Astrocyte (in vitro differentiated cells and primary cell): ENCODE data around the gene CFAP97D2. TPM values are rescaled to one million over a fixed set of nuclear protein-coding genes. Genes with fewer than 3 reads are reported as not detected.

Experiments used
- DNase-seq: peaks from one replicate; pipeline ENCODE4 v3.0.0-alpha.2; 2010; ENCODE audit warnings: low read depth
- FAIRE-seq: peaks from 2 replicates; lab custom pipeline; 2011; peaks lifted over from hg19 to GRCh38; lab: Jason Lieb, UNC
- H2AFZ ChIP-seq: 2 replicates; pipeline ENCODE4 v1.6.0; 2012; ENCODE audit warnings: low read depth, low read length, inconsistent platforms
- H3K27ac ChIP-seq: 2 replicates; pipeline ENCODE4 v1.5.1; 2011; ENCODE audit warnings: low read depth, low read length, inconsistent platforms
- H3K27me3 ChIP-seq: 2 replicates; pipeline ENCODE4 v1.6.0; 2011; ENCODE audit warnings: low read length, inconsistent platforms; ENCODE audit not compliant: insufficient read depth
- H3K36me3 ChIP-seq: 2 replicates; pipeline ENCODE4 v1.5.1; 2011; ENCODE audit warnings: low read length, inconsistent platforms; ENCODE audit not compliant: insufficient read depth
- H3K4me1 ChIP-seq: 2 replicates; pipeline ENCODE4 v1.5.1; 2011; ENCODE audit warnings: low read length, inconsistent platforms; ENCODE audit not compliant: insufficient read depth
- H3K4me2 ChIP-seq: 2 replicates; pipeline ENCODE4 v1.6.0; 2012; ENCODE audit warnings: low read length, inconsistent platforms
- H3K4me3 ChIP-seq: 2 replicates; pipeline ENCODE4 v1.5.1; 2011; ENCODE audit warnings: low read depth, mild to moderate bottlenecking, low read length, inconsistent platforms; ENCODE audit not compliant: insufficient read depth
- H3K79me2 ChIP-seq: 2 replicates; pipeline ENCODE4 v1.6.0; 2012; ENCODE audit warnings: mild to moderate bottlenecking, low read length, inconsistent platforms; ENCODE audit not compliant: insufficient read depth
- H3K9ac ChIP-seq: 2 replicates; pipeline ENCODE4 v1.6.0; 2012; ENCODE audit warnings: mild to moderate bottlenecking, low read length, inconsistent platforms
- H3K9me3 ChIP-seq: 2 replicates; pipeline ENCODE4 v1.5.1; 2012; ENCODE audit warnings: low read depth, mild to moderate bottlenecking, low read length, inconsistent platforms; ENCODE audit not compliant: insufficient read depth
- H4K20me1 ChIP-seq: 2 replicates; pipeline ENCODE4 v1.6.0; 2012; ENCODE audit warnings: low read length, inconsistent platforms; ENCODE audit not compliant: insufficient read depth
- H3K27ac Mint-ChIP-seq: one replicate; pipeline ENCODE4 v1.8.0; 2021; ENCODE audit warnings: mild to moderate bottlenecking, mixed read lengths; ENCODE audit not compliant: unreplicated experiment
- H3K27me3 Mint-ChIP-seq: one replicate; pipeline ENCODE4 v1.8.0; 2021; ENCODE audit warnings: low read depth, mixed read lengths; ENCODE audit not compliant: unreplicated experiment
- H3K36me3 Mint-ChIP-seq: one replicate; pipeline ENCODE4 v1.8.0; 2021; ENCODE audit warnings: low read depth, mixed read lengths; ENCODE audit not compliant: unreplicated experiment
- H3K4me1 Mint-ChIP-seq: one replicate; pipeline ENCODE4 v1.8.0; 2021; ENCODE audit warnings: low read depth, mixed read lengths; ENCODE audit not compliant: unreplicated experiment
- H3K4me3 Mint-ChIP-seq: one replicate; pipeline ENCODE4 v1.8.0; 2021; ENCODE audit warnings: mild to moderate bottlenecking, moderate library complexity, mixed read lengths; ENCODE audit not compliant: unreplicated experiment
- H3K9me3 Mint-ChIP-seq: one replicate; pipeline ENCODE4 v1.8.0; 2021; ENCODE audit warnings: mild to moderate bottlenecking, mixed read lengths; ENCODE audit not compliant: unreplicated experiment
- CTCF ChIP-seq: IDR thresholded peaks from 2 replicates; pipeline ENCODE4 v1.5.1; 2011; ENCODE audit warnings: low read depth, mild to moderate bottlenecking, inconsistent platforms, low read length, moderate library complexity; ENCODE audit not compliant: insufficient read depth
- EZH2 ChIP-seq: IDR thresholded peaks from 2 replicates; pipeline ENCODE4 v1.6.1; 2012; ENCODE audit warnings: mild to moderate bottlenecking, low read length, inconsistent platforms; ENCODE audit not compliant: insufficient read depth
- total RNA-seq: library from RNA; stranded (reverse); gene quantifications from 2 replicates; pipeline ENCODE4 v1.2.1, GENCODE V29; 2021

Gene CFAP97D2
- total RNA-seq, 1 donor from 2014 or later: not detected

DNA sequence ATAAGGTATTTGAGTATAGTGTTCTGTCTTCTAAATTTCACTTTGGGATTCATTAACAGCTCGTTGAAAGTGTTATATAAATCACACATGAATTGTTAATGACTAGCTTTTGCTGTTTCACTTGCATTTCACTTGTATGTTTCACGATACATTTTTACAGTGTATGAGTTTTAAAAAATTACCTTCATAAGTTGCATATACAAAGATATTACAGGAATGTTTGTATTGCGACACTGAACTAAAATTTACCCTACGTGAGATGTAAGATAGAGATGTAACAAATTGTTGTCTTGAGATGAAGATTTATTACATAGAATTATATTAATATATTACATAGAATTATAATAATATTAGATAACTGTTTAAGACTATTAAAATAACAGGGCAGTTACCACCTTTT lies 57.2 kb downstream of the CFAP97D2 start:
- peak overlapping the region; percentile 78 for H3K9ac ChIP-seq
- peaks cover 5% of the 10 kb centered on the region for H3K4me1 ChIP-seq
- no peak overlapping the region for H3K27ac ChIP-seq
- Mint-ChIP-seq H3K27ac (no peak overlapping the region), H3K4me1 (peaks cover 7% of the 10 kb centered on the region), H3K36me3 (peaks cover 7% of the 10 kb centered on the region), H3K9me3 (no peaks in the 10 kb centered on the region), H3K27me3 (no peaks in the 10 kb centered on the region), H3K4me3 (peak overlapping the region; percentile 98)
- peaks cover 26% of the 10 kb centered on the region for H3K79me2 ChIP-seq
- H3K36me3 ChIP-seq: peaks cover 37% of the 10 kb centered on the region
- TF ChIP-seq CTCF (no peak), EZH2 (no peak)
- H4K20me1 ChIP-seq: peaks cover 25% of the 10 kb centered on the region
- H3K9me3 ChIP-seq: no peaks in the 10 kb centered on the region
- no peak for FAIRE-seq
- H3K4me2 ChIP-seq: peak overlapping the region; percentile 86
- H3K4me3 ChIP-seq: peak overlapping the region; percentile 92
- no peak for DNase-seq
- H2AFZ ChIP-seq: no peak overlapping the region
- H3K27me3 ChIP-seq: no peaks in the 10 kb centered on the region

GRCh38 chr13:114237415-114238112 lies 58.5 kb downstream of the CFAP97D2 start:
- Histone ChIP-seq H3K4me3 (no peak overlapping the region), H3K27ac (no peak overlapping the region), H3K27me3 (no peaks in the 10 kb centered on the region), H2AFZ (no peak overlapping the region), H3K9me3 (no peaks in the 10 kb centered on the region), H3K36me3 (peaks cover 51% of the 10 kb centered on the region), H3K79me2 (peaks cover 26% of the 10 kb centered on the region), H3K9ac (no peak overlapping the region), H3K4me2 (no peak overlapping the region), H4K20me1 (peaks cover 31% of the 10 kb centered on the region), H3K4me1 (peaks cover 5% of the 10 kb centered on the region)
- TF ChIP-seq CTCF (no peak), EZH2 (no peak)
- no peak overlapping the region for H3K4me3 Mint-ChIP-seq
- DNase-seq (no peak), FAIRE-seq (no peak)
- H3K4me1 Mint-ChIP-seq: peaks cover 11% of the 10 kb centered on the region
- H3K36me3 Mint-ChIP-seq: peaks cover 11% of the 10 kb centered on the region
- H3K27ac Mint-ChIP-seq: no peak overlapping the region
- H3K9me3 Mint-ChIP-seq: no peaks in the 10 kb centered on the region
- H3K27me3 Mint-ChIP-seq: no peaks in the 10 kb centered on the region

DNA sequence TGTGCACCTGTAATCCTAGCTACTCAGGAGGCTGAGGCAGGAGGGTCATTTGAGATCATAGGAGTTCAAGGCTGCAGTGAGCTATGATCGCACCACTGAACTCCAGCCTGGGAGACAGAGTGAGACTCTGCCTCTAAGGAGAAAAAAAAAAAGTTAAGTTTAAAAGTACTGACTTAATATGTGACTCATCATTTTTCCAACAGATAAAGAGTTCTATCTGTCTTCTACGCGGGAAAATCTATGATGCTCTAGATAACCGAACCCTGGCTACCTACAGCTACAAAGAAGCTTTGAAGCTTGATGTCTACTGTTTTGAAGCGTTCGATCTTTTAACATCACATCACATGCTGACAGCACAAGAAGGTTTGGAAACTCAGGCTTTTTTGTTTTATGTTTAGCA lies 62.9 kb downstream of the CFAP97D2 start:
- Mint-ChIP-seq H3K36me3 (peaks cover 11% of the 10 kb centered on the region), H3K27ac (no peak overlapping the region), H3K9me3 (no peaks in the 10 kb centered on the region), H3K4me3 (no peak overlapping the region), H3K4me1 (peaks cover 5% of the 10 kb centered on the region), H3K27me3 (no peaks in the 10 kb centered on the region)
- FAIRE-seq: no peak
- H4K20me1 ChIP-seq: peaks cover 18% of the 10 kb centered on the region
- H3K4me3 ChIP-seq: no peak overlapping the region
- peaks cover 87% of the 10 kb centered on the region for H3K36me3 ChIP-seq
- TF ChIP-seq EZH2 (no peak), CTCF (no peak)
- H3K27me3 ChIP-seq: no peaks in the 10 kb centered on the region
- H3K27ac ChIP-seq: no peak overlapping the region
- H3K9me3 ChIP-seq: no peaks in the 10 kb centered on the region
- peaks cover 9% of the 10 kb centered on the region for H3K79me2 ChIP-seq
- H3K4me1 ChIP-seq: no peaks in the 10 kb centered on the region
- H3K9ac ChIP-seq: no peak overlapping the region
- DNase-seq: no peak
- H2AFZ ChIP-seq: no peak overlapping the region
- no peak overlapping the region for H3K4me2 ChIP-seq
